GM18873 (cell line): Measurements from ENCODE around the gene KPNA6.
"Not testable (repeated sequence)": the region's sequence is repeated elsewhere in the genome, so short reads cannot be mapped to it uniquely, and the experiment has no call there.

Source experiments
- ATAC-seq: cut with Tn5 transposase; IDR thresholded peaks from one replicate; pipeline ENCODE4 v1.9.1; 2021; ENCODE audit warnings: mild to moderate bottlenecking, moderate library complexity, moderate number of reproducible peaks; ENCODE audit not compliant: unreplicated experiment, low FRiP score

Gene KPNA6

GRCh38 chr1:32137111-32137510 is 29.3 kb downstream of the KPNA6 start:
- no peak for ATAC-seq

- ATAC-seq = no peak
Measured at GRCh38 chr1:32138965-32139364, 31.1 kb downstream of the KPNA6 start.

- ATAC-seq = no peak
Measured at GRCh38 chr1:32142446-32143301, 34.8 kb downstream of the KPNA6 start.

GRCh38 chr1:32143302-32143695 is 35.4 kb downstream of the KPNA6 start:
- ATAC-seq = not testable (repeated sequence)

- no peak for ATAC-seq
Measured at GRCh38 chr1:32144033-32144432, 36.2 kb downstream of the KPNA6 start.

GRCh38 chr1:32147799-32148198 is 39.9 kb downstream of the KPNA6 start:
- not testable (repeated sequence) for ATAC-seq

- ATAC-seq = no peak
Measured at GRCh38 chr1:32150847-32151246, 43.0 kb downstream of the KPNA6 start.

- ATAC-seq = no peak
Measured at GRCh38 chr1:32151319-32151787, 43.5 kb downstream of the KPNA6 start.

GRCh38 chr1:32159189-32159588 is 51.3 kb downstream of the KPNA6 start:
- ATAC-seq = no peak

- no peak for ATAC-seq
Measured at GRCh38 chr1:32163405-32163804, 55.5 kb downstream of the KPNA6 start.

GRCh38 chr1:32165633-32166032 is 57.8 kb downstream of the KPNA6 start:
- not testable (repeated sequence) for ATAC-seq

GRCh38 chr1:32170991-32171390 is 63.1 kb downstream of the KPNA6 start:
- ATAC-seq = no peak

GRCh38 chr1:32172621-32173245 is 64.9 kb downstream of the KPNA6 start:
- no peak for ATAC-seq

- no peak for ATAC-seq
Measured at GRCh38 chr1:32178380-32179192, 70.7 kb downstream of the KPNA6 start.

- peak; percentile 13 for ATAC-seq
Measured at GRCh38 chr1:32179193-32179442, 71.3 kb downstream of the KPNA6 start.

GRCh38 chr1:32179443-32180185 is 71.8 kb downstream of the KPNA6 start, which contains the start of gene TXLNA:
Gene TXLNA, plus strand, starts transcription at chr1:32179675. Its CDS starts 671 bp downstream, at chr1:32180346.
- peak; percentile 68 for ATAC-seq

- no peak for ATAC-seq
Measured at GRCh38 chr1:32180186-32181060, 72.6 kb downstream of the KPNA6 start.

- ATAC-seq = no peak
Measured at GRCh38 chr1:32181065-32181464, 73.2 kb downstream of the KPNA6 start.

GRCh38 chr1:32181563-32181962 is 73.7 kb downstream of the KPNA6 start:
- ATAC-seq = no peak
